ENCODE results near the gene LNP1. TPM values are rescaled to one million over a fixed set of nuclear protein-coding genes. Genes with fewer than 3 reads are reported as not detected.

The LNP1 gene
- total RNA-seq, 1 donor: 2.9 TPM

GRCh38 chr3:100465892-100466777 is 64.8 kb downstream of the LNP1 start:
- H4K20me1 ChIP-seq (ENCODE audit: insufficient read depth, low read length): no peaks in the 10 kb centered on the region
- H3K4me3 ChIP-seq (ENCODE audit: insufficient read depth, low read length): no peak overlapping the region
- peak overlapping the region; percentile 34 for H3K4me2 ChIP-seq (ENCODE audit: insufficient read depth, low read length)
- H3K27ac ChIP-seq (ENCODE audit: low read depth, low read length): no peak overlapping the region
- no peaks in the 10 kb centered on the region for H3K36me3 ChIP-seq (ENCODE audit: insufficient read depth, low read length)
- no peak for TF ChIP-seq CTCF (IDR thresholded peaks at IDR 0.05; ENCODE audit: extremely low read depth, low read depth, low read length)
- H3K4me1 ChIP-seq (ENCODE audit: insufficient read depth, low read length): no peaks in the 10 kb centered on the region
- H3K9me3 ChIP-seq (ENCODE audit: low read depth, low read length): peaks cover 2% of the 10 kb centered on the region
- no peak for DNase-seq (ENCODE audit: insufficient read length, low spot score, missing footprints)
- peak overlapping the region; percentile 67 for H2AFZ ChIP-seq (ENCODE audit: low read length)
- H3K27me3 ChIP-seq (ENCODE audit: insufficient read depth, low read length): peaks cover 2% of the 10 kb centered on the region
- H3K79me2 ChIP-seq (ENCODE audit: insufficient read depth, low read length): no peaks in the 10 kb centered on the region

GRCh38 chr3:100467133-100467532 is 65.8 kb downstream of the LNP1 start:
- no peaks in the 10 kb centered on the region for H3K79me2 ChIP-seq (ENCODE audit: insufficient read depth, low read length)
- TF ChIP-seq CTCF (IDR thresholded peaks at IDR 0.05; ENCODE audit: extremely low read depth, low read depth, low read length): no peak
- H4K20me1 ChIP-seq (ENCODE audit: insufficient read depth, low read length): no peaks in the 10 kb centered on the region
- H3K4me1 ChIP-seq (ENCODE audit: insufficient read depth, low read length): no peaks in the 10 kb centered on the region
- no peak overlapping the region for H3K4me3 ChIP-seq (ENCODE audit: insufficient read depth, low read length)
- no peak overlapping the region for H2AFZ ChIP-seq (ENCODE audit: low read length)
- peaks cover 2% of the 10 kb centered on the region for H3K9me3 ChIP-seq (ENCODE audit: low read depth, low read length)
- no peaks in the 10 kb centered on the region for H3K27me3 ChIP-seq (ENCODE audit: insufficient read depth, low read length)
- H3K36me3 ChIP-seq (ENCODE audit: insufficient read depth, low read length): no peaks in the 10 kb centered on the region
- H3K27ac ChIP-seq (ENCODE audit: low read depth, low read length): no peak overlapping the region
- DNase-seq (ENCODE audit: insufficient read length, low spot score, missing footprints): no peak
- H3K4me2 ChIP-seq (ENCODE audit: insufficient read depth, low read length): no peak overlapping the region

- DNase-seq (ENCODE audit: insufficient read length, low spot score, missing footprints): no peak
- H3K4me3 ChIP-seq (ENCODE audit: insufficient read depth, low read length): no peak overlapping the region
- H3K4me1 ChIP-seq (ENCODE audit: insufficient read depth, low read length): no peaks in the 10 kb centered on the region
- H3K79me2 ChIP-seq (ENCODE audit: insufficient read depth, low read length): no peaks in the 10 kb centered on the region
- peaks cover 2% of the 10 kb centered on the region for H3K9me3 ChIP-seq (ENCODE audit: low read depth, low read length)
- H2AFZ ChIP-seq (ENCODE audit: low read length): no peak overlapping the region
- H3K36me3 ChIP-seq (ENCODE audit: insufficient read depth, low read length): no peaks in the 10 kb centered on the region
- no peak overlapping the region for H3K27ac ChIP-seq (ENCODE audit: low read depth, low read length)
- no peaks in the 10 kb centered on the region for H3K27me3 ChIP-seq (ENCODE audit: insufficient read depth, low read length)
- TF ChIP-seq CTCF (IDR thresholded peaks at IDR 0.05; ENCODE audit: extremely low read depth, low read depth, low read length): no peak
- no peak overlapping the region for H3K4me2 ChIP-seq (ENCODE audit: insufficient read depth, low read length)
- H4K20me1 ChIP-seq (ENCODE audit: insufficient read depth, low read length): no peaks in the 10 kb centered on the region
Measured at GRCh38 chr3:100468676-100469075, 67.3 kb downstream of the LNP1 start.

GRCh38 chr3:100470951-100471350 is 69.6 kb downstream of the LNP1 start:
- Histone ChIP-seq H4K20me1 (ENCODE audit: insufficient read depth, low read length) (no peaks in the 10 kb centered on the region), H3K79me2 (ENCODE audit: insufficient read depth, low read length) (no peaks in the 10 kb centered on the region), H3K36me3 (ENCODE audit: insufficient read depth, low read length) (no peaks in the 10 kb centered on the region), H3K27me3 (ENCODE audit: insufficient read depth, low read length) (no peaks in the 10 kb centered on the region), H2AFZ (ENCODE audit: low read length) (no peak overlapping the region), H3K9me3 (ENCODE audit: low read depth, low read length) (peaks cover 2% of the 10 kb centered on the region), H3K4me3 (ENCODE audit: insufficient read depth, low read length) (no peak overlapping the region), H3K27ac (ENCODE audit: low read depth, low read length) (no peak overlapping the region), H3K4me1 (ENCODE audit: insufficient read depth, low read length) (no peaks in the 10 kb centered on the region), H3K4me2 (ENCODE audit: insufficient read depth, low read length) (no peak overlapping the region)
- no peak for TF ChIP-seq CTCF (IDR thresholded peaks at IDR 0.05; ENCODE audit: extremely low read depth, low read depth, low read length)
- DNase-seq (ENCODE audit: insufficient read length, low spot score, missing footprints): no peak

Data from osteoblast (primary cell).